ENCODE measurements around the gene ZNF532. TPM values are rescaled to one million over a fixed set of nuclear protein-coding genes. Genes with fewer than 3 reads are reported as not detected.

Gene ZNF532
- total RNA-seq, 2 experiments from 2014 or later = 0.50 to 0.91 TPM

DNA sequence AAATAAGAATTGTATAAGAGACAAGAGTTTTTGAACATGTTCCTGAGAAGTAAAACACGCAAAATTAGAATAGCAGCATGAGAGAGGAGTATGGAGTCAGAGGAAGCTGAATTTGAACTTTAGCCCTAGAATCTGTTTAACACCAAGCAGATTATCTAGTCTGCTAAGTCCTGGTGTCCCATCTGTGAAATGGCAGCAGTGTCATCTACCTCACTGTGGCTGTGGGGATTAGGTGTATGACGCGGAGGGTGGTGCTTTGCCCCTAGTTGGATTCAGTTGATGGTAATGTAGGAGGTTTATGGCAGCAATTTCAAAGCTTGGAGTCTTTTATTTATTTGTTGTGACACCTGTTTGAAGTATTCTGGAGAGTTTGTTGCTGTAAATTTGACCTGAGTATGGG is 79.2 kb downstream of the ZNF532 start:
- ATAC-seq = no peak
- H3K36me3 Mint-ChIP-seq (ENCODE audit: low read depth) = no peaks in the 10 kb centered on the region
- H3K27me3 Mint-ChIP-seq (ENCODE audit: low read depth) = peaks cover 10% of the 10 kb centered on the region
- no peak overlapping the region for H3K27ac Mint-ChIP-seq
- DNase-seq = no peak
- CTCF ChIA-PET = no interaction called here
- H3K9me3 Mint-ChIP-seq (ENCODE audit: insufficient read depth) = no peaks in the 10 kb centered on the region
- POLR2A ChIA-PET = no interaction called here
- H3K4me1 Mint-ChIP-seq (ENCODE audit: low read depth) = no peaks in the 10 kb centered on the region
- H3K4me3 Mint-ChIP-seq = no peak overlapping the region

DNA sequence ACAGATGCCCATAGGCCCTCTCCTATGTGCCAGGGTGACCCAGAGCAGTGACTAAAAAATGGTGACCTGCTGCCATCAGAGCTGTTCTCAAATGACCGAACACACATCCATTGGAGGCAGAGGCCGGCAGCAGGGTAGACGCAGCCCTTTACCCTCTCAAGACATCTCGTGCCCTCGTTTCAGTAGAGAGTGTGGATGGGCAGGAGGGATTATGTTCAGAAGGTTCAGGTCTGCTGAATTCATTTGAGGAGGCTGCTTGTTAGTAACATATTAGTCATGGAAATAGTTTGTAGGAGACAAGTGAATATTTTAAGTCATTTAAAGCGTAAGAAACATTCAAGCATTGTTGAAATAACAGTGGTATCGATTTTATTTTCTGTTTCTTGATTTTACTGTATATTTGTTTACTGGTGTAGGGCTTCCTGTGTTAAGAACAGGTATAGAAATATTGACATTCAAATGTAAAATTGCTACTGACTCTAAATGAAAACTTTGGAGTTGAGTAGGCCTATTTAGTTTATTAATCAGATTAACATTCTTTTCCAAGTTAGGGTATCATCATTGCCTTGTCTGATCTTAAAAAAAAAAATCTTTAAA is 82.6 kb downstream of the ZNF532 start:
- peaks cover 11% of the 10 kb centered on the region for H3K27me3 Mint-ChIP-seq (ENCODE audit: low read depth)
- no peaks in the 10 kb centered on the region for H3K9me3 Mint-ChIP-seq (ENCODE audit: insufficient read depth)
- H3K4me1 Mint-ChIP-seq (ENCODE audit: low read depth) = no peaks in the 10 kb centered on the region
- CTCF ChIA-PET = no interaction called here
- no peaks in the 10 kb centered on the region for H3K36me3 Mint-ChIP-seq (ENCODE audit: low read depth)
- ATAC-seq = no peak
- POLR2A ChIA-PET = no interaction called here
- DNase-seq = no peak
- H3K4me3 Mint-ChIP-seq = no peak overlapping the region
- no peak overlapping the region for H3K27ac Mint-ChIP-seq

DNA sequence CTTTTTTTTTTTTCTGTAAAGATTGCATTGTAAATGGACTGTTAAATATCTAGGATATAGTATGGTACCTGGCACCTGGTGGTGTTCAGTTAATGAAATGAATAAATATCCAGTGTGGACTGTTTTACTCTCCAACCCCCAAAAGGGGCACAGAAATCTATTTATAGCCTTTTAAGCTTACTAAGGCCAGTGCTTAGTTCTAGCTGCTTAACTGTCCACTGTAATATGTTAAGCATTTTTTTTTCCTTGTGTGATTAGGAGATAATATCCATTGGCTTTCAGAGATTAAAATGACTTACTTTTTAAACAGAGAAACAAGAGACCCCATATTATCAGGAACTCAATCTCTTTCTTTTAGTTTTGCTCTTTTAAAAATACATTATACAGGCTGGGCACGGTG is 84.4 kb downstream of the ZNF532 start:
- CTCF ChIA-PET = no interaction called here
- DNase-seq (no peak), ATAC-seq (no peak)
- Mint-ChIP-seq H3K27me3 (ENCODE audit: low read depth) (peaks cover 20% of the 10 kb centered on the region), H3K4me3 (no peak overlapping the region), H3K36me3 (ENCODE audit: low read depth) (no peaks in the 10 kb centered on the region), H3K27ac (no peak overlapping the region), H3K4me1 (ENCODE audit: low read depth) (no peaks in the 10 kb centered on the region), H3K9me3 (ENCODE audit: insufficient read depth) (no peaks in the 10 kb centered on the region)
- POLR2A ChIA-PET = no interaction called here

DNA sequence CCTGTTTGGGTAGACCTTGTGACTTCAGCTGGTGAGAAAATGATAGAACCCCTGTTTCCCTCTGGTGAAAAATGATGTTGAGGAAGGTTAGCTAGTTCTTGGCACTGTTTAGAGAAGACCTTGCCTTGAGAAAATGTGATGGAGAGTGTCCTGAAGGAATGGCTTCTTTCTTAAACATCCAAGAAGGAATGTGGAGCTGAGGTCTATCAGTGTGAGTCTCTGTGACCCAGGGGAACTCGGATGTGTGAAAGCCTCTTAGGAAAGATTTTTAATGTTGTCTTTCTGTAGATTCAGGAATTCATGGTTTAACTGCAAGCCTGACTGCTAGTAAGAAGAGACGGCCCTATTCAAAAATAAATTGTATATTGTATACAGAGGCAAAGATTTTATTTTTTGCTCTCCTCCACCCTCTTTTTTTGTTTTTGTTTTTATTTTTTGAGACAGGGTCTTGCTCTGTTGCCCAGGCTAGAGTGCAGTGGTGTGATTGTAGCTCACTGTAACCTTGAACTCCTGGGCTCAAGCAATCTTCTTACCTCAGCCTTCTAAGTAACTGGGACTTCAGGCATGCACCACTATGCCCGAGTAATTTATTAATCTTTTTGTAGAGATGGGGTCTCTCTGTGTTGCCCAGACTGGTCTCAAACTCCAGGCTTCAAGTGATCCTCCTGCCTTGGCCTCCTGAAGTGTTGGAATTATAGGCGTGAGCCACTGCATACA is 87.5 kb downstream of the ZNF532 start:
- POLR2A ChIA-PET = no interaction called here

DNA sequence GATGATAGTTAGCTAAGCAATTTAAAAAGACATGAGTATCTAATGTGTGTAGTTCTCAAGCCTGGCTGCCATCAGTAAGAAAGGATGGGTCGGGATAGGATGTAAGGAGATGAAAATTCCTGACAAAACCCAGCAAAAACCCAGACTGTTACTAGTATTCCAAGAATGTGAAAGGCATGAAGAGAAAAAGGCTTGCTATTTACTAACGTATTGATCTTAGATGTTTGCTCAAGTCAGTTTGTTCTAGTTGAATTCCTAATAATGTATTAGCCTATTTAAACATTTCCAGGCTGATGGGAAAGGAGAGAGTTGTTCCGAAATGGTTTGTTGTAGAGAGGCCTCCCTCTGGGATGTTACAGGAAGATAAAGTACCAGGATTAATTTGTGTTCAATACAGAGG is 88.2 kb downstream of the ZNF532 start:
- CTCF ChIA-PET = no interaction called here

More for the DNA sequence above, 87.5 kb downstream of the ZNF532 start:
- no peak overlapping the region for H3K27ac Mint-ChIP-seq
- H3K36me3 Mint-ChIP-seq (ENCODE audit: low read depth) = no peaks in the 10 kb centered on the region
- peaks cover 26% of the 10 kb centered on the region for H3K27me3 Mint-ChIP-seq (ENCODE audit: low read depth)
- CTCF ChIA-PET = no interaction called here
- no peak overlapping the region for H3K4me3 Mint-ChIP-seq
- no peak for ATAC-seq
- no peak for DNase-seq
- no peaks in the 10 kb centered on the region for H3K9me3 Mint-ChIP-seq (ENCODE audit: insufficient read depth)
- H3K4me1 Mint-ChIP-seq (ENCODE audit: low read depth) = no peaks in the 10 kb centered on the region

DNA sequence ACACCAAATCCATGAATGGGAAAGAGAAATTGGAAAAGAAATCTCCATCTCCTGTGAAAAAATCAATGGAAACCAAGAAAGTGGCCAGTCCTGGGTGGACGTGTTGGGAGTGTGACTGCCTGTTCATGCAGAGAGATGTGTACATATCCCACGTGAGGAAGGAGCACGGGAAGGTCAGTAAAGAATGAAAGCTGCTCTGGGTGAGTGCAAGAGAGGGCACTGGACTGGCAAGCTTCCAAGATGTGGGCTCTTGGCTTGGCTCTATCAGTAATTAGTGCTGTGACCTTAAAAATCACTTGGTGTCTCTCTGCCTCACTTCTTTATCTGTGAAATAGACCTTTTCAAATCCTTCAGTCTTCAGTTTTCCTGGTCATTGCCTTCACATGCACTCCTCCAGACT is 89.0 kb downstream of the ZNF532 start:
- no peaks in the 10 kb centered on the region for H3K4me1 Mint-ChIP-seq (ENCODE audit: low read depth)
- ChIA-PET POLR2A (no interaction called here), CTCF (no interaction called here)
- H3K9me3 Mint-ChIP-seq (ENCODE audit: insufficient read depth) = no peaks in the 10 kb centered on the region
- no peak overlapping the region for H3K27ac Mint-ChIP-seq
- DNase-seq (no peak), ATAC-seq (no peak)
- no peak overlapping the region for H3K4me3 Mint-ChIP-seq
- H3K27me3 Mint-ChIP-seq (ENCODE audit: low read depth) = peaks cover 26% of the 10 kb centered on the region
- H3K36me3 Mint-ChIP-seq (ENCODE audit: low read depth) = no peaks in the 10 kb centered on the region

More for the DNA sequence above, 88.2 kb downstream of the ZNF532 start:
- DNase-seq = no peak
- no peak for ATAC-seq
- Mint-ChIP-seq H3K27me3 (ENCODE audit: low read depth) (peaks cover 26% of the 10 kb centered on the region), H3K9me3 (ENCODE audit: insufficient read depth) (no peaks in the 10 kb centered on the region), H3K36me3 (ENCODE audit: low read depth) (no peaks in the 10 kb centered on the region), H3K4me1 (ENCODE audit: low read depth) (no peaks in the 10 kb centered on the region), H3K4me3 (no peak overlapping the region), H3K27ac (no peak overlapping the region)
- POLR2A ChIA-PET = no interaction called here

DNA sequence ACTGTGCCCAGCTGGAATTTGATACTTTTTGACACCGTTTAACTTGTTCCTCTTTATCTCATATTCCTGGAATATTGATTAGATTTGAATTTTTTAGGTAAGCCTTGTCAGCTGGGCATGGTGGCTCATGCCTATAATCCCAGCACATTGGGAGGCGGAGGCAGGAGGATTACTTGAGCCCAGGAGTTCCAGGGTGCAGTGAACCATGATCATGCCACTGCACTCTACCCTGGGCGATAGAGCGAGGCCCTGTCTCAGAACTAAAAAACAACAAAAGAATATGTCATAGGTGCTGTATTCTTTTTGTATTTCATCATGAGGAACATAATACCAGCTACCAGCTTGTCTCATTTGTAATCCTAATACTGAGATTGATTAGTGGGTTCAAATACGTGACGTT is 90.3 kb downstream of the ZNF532 start:
- DNase-seq (no peak), ATAC-seq (no peak)
- no peak overlapping the region for H3K4me3 Mint-ChIP-seq
- ChIA-PET POLR2A (no interaction called here), CTCF (no interaction called here)
- no peak overlapping the region for H3K27ac Mint-ChIP-seq
- no peaks in the 10 kb centered on the region for H3K36me3 Mint-ChIP-seq (ENCODE audit: low read depth)
- no peaks in the 10 kb centered on the region for H3K9me3 Mint-ChIP-seq (ENCODE audit: insufficient read depth)
- no peaks in the 10 kb centered on the region for H3K4me1 Mint-ChIP-seq (ENCODE audit: low read depth)
- peaks cover 21% of the 10 kb centered on the region for H3K27me3 Mint-ChIP-seq (ENCODE audit: low read depth)

DNA sequence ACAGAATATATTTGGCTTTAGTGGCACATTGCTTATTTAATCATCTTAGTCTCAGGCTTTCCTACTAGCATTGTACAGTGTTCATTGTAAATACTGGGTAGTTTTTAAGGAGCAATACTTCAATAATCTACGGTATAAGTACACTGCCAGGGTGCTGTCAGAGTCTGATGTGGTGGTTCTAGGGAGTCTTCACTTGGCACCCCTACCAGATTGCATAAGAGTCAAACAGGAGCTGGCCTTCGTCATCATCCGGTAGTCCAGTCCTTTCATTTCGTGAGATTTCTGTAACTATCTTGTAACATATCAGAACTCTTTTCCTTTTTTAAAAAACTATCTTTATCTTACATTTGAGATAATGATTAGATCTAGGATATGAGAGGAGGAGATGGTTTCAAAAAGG is 91.1 kb downstream of the ZNF532 start:
- H3K4me1 Mint-ChIP-seq (ENCODE audit: low read depth) = no peaks in the 10 kb centered on the region
- DNase-seq (no peak), ATAC-seq (no peak)
- H3K36me3 Mint-ChIP-seq (ENCODE audit: low read depth) = no peaks in the 10 kb centered on the region
- POLR2A ChIA-PET = no interaction called here
- CTCF ChIA-PET = no interaction called here
- H3K27ac Mint-ChIP-seq = no peak overlapping the region
- no peaks in the 10 kb centered on the region for H3K9me3 Mint-ChIP-seq (ENCODE audit: insufficient read depth)
- peaks cover 20% of the 10 kb centered on the region for H3K27me3 Mint-ChIP-seq (ENCODE audit: low read depth)
- no peak overlapping the region for H3K4me3 Mint-ChIP-seq

DNA sequence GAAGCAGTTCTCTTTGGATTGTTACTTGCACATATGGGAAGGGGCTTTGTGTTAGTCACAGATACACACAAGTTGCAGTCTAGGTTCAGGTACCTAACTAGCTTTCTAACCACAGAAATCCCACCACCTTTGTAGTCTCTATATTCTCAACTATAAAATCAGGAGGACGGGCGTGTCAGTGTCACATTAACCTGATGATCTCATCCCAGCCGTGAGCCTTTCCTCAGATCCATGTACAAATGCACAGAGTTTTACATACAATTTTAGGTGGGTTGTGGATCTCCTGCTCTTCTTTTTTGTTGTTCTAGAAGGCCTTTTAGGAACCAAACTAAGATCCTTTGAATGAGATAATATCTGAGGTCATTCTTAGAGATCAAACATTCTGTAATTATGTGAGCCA is 94.0 kb downstream of the ZNF532 start:
- CTCF ChIA-PET = no interaction called here

DNA sequence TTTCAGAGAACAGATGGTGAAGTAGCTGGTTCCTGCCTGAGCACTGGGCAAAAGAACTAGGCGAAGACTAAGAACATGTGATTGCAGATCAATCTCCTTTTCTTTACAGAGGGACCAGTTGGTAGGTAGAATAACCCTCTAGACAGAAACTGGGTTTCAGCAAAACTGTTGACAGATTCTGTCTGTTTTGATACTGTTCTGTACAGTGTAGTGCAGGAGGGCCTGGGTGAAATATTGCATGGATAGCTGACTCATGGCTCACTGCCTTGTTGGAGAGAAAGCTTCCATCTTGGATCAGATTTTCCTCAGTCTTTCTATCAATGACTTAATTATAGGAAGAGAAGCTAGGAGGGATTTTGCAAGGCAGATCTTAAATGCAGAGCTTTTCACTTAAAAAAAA is 95.8 kb downstream of the ZNF532 start:
- ATAC-seq (no peak), DNase-seq (no peak)
- Mint-ChIP-seq H3K36me3 (ENCODE audit: low read depth) (no peaks in the 10 kb centered on the region), H3K27me3 (ENCODE audit: low read depth) (peaks cover 12% of the 10 kb centered on the region), H3K27ac (no peak overlapping the region), H3K9me3 (ENCODE audit: insufficient read depth) (no peaks in the 10 kb centered on the region), H3K4me3 (no peak overlapping the region), H3K4me1 (ENCODE audit: low read depth) (no peaks in the 10 kb centered on the region)
- ChIA-PET CTCF (interaction anchor here (0.9 to 1.0 kb wide), 2 partner anchors 110 to 192 kb away, joined by 3 read pairs; no protein-coding TSS in a partner anchor), POLR2A (no interaction called here)

More for the DNA sequence above, 94.0 kb downstream of the ZNF532 start:
- ATAC-seq (no peak), DNase-seq (no peak)
- no peak overlapping the region for H3K27ac Mint-ChIP-seq
- POLR2A ChIA-PET = no interaction called here
- H3K4me3 Mint-ChIP-seq = no peak overlapping the region
- no peaks in the 10 kb centered on the region for H3K9me3 Mint-ChIP-seq (ENCODE audit: insufficient read depth)
- no peaks in the 10 kb centered on the region for H3K4me1 Mint-ChIP-seq (ENCODE audit: low read depth)
- no peaks in the 10 kb centered on the region for H3K36me3 Mint-ChIP-seq (ENCODE audit: low read depth)
- peaks cover 12% of the 10 kb centered on the region for H3K27me3 Mint-ChIP-seq (ENCODE audit: low read depth)

DNA sequence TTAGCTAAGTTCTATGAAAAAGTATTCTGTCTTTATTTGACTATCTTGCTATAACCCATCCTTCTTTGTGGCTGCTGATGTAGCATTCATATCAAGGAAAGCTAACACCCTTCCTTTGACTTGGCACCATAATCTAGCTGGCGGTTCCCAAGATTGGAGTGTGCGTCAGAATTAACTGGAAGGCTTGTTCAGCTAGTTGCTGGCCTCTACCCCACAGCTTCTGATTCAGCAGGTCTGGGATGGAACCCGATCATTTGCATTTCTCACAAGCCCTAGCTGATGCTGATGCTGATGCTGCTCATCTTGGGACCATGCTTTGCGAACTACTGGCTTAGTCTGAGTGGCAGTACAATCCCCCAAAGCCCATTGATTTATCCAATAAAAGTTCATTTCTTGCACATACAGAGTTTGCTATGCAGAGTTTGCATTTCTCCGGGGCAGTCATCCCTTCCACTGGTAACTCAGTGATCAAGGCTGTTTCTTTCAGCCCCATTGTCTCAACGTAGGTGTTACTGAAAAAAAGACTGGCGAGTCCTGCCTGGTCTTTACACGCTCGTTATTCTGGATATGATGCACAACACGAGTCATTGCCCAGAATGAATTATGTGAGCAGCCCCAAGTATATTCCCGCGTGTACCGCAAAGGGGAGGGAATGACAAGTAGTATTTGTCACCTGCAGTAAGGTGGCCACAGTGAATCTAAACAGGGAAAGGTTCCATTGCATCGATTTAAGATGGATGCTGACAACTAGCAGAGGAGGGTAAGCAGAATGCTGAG is 96.5 kb downstream of the ZNF532 start:
- Mint-ChIP-seq H3K9me3 (ENCODE audit: insufficient read depth) (no peaks in the 10 kb centered on the region), H3K4me1 (ENCODE audit: low read depth) (no peaks in the 10 kb centered on the region), H3K4me3 (no peak overlapping the region), H3K27ac (no peak overlapping the region), H3K36me3 (ENCODE audit: low read depth) (no peaks in the 10 kb centered on the region), H3K27me3 (ENCODE audit: low read depth) (peaks cover 13% of the 10 kb centered on the region)
- no peak for DNase-seq
- ATAC-seq = no peak
- ChIA-PET CTCF (interaction anchor here (0.9 to 1.0 kb wide), 2 partner anchors 109 to 193 kb away, joined by 3 read pairs; no protein-coding TSS in a partner anchor), POLR2A (no interaction called here)

DNA sequence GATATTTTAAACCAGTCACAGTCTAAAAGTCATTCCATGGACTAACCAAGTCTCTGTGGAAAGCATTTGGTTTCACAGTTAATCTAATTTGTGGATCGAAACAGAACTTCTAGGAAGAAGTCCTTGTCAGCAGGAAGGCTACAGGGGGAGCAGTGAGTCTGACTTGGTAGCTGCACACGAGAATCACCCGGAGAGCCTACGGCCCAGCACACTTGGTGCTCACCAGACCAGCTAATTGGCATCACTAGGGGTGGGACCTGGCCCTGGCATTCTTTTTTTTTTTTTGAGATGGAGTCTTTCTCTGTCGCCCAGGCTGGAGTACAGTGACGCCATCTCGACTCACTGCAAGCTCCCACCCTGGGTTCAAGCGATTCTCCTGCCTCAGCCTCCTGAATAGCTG is 97.7 kb downstream of the ZNF532 start:
- no peak for DNase-seq
- ChIA-PET CTCF (no interaction called here), POLR2A (no interaction called here)
- no peaks in the 10 kb centered on the region for H3K36me3 Mint-ChIP-seq (ENCODE audit: low read depth)
- peaks cover 4% of the 10 kb centered on the region for H3K27me3 Mint-ChIP-seq (ENCODE audit: low read depth)
- H3K9me3 Mint-ChIP-seq (ENCODE audit: insufficient read depth) = no peaks in the 10 kb centered on the region
- no peaks in the 10 kb centered on the region for H3K4me1 Mint-ChIP-seq (ENCODE audit: low read depth)
- no peak overlapping the region for H3K27ac Mint-ChIP-seq
- H3K4me3 Mint-ChIP-seq = no peak overlapping the region
- ATAC-seq = no peak

Measured in activated CD8-positive, alpha-beta T cell treated with anti-CD3 and anti-CD28 coated beads, Interleukin-2, amount 10 ng/mL, durations not matched to agents 7 days and 5 days (primary cell).